Upper lobe of left lung (tissue), 4 donors: ENCODE data around the gene HARBI1.

Experiments used
- EP300 ChIP-seq, 4 donors: sonication (generic); formaldehyde crosslinking; IDR thresholded peaks; one replicate each; pipeline ENCODE4 v1.5.1; 2017; ENCODE audit warnings: antibody characterized with exemption in 4 of 4, control low read depth in 2 of 4
- POLR2A ChIP-seq, 4 donors: fragments of 450-650 bp; IDR thresholded peaks; one replicate each; pipeline ENCODE4 v1.5.1; 2016 to 2017; ENCODE audit warnings: antibody characterized with exemption in 4 of 4, mild to moderate bottlenecking in 2 of 4
- POLR2AphosphoS5 ChIP-seq, 2 donors: sonication (generic); formaldehyde crosslinking; IDR thresholded peaks; one replicate each; pipeline ENCODE4 v1.5.1; 2017; ENCODE audit warnings: antibody characterized with exemption in 2 of 2
- TF ChIP-seq, protein P1 (sequence below), 6 experiments: fragments of 450-650 bp in 4 of 6; fragments of 200-600 bp in 2 of 6; sonication (generic) in 2 of 6; IDR thresholded peaks; one replicate each; pipeline ENCODE4 v1.5.1; 2016 to 2019; ENCODE audit warnings: antibody characterized with exemption in 6 of 6

DNA sequence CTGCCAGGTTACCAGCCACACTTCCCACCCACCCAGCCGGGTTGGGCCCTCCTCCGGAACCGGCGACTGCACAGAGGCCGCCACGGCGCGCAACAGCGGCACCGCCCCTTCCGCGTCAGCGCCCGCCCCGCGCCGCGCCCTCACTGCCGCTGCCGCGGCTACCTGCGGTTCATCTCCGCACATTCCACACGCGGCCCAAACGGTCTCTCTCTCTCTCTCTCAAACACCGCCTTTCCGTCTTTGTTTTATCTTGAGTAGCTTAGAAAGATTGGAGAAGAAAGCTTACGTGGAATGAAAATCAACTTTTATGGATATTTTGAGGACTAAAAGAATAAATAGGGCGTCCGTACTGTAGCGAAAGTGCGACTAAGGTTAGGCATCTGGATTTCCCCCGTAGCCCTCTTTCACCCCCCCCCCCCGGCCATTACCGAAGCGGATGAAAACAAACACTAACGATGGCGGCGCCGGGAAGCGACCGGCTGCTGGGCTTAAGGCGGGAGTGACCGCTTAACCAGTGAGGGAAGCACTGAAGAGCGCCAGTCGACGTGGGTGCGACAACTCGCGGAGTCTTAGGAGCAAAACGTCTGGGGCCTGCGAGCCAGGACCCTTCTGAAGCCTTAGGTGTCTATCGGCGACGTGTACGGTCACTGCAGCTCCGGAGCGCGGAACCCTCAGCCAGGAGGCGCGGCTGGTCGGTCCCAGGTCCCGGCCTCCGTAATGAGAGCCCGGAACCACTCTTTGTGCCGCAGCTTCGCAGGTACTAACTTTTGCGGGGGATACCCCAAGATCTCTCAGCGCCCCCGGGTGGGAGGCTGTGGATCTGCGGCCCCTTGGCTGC lies at the start of gene HARBI1, which contains the start of gene ATG13:
- TF ChIP-seq POLR2A (IDR thresholded peaks at IDR 0.05) (peak in 2 of 4 donors; percentile 60 to 73), POLR2AphosphoS5 (IDR thresholded peaks at IDR 0.05) (peak; percentile 46 to 80), EP300 (IDR thresholded peaks at IDR 0.05) (no peak)
- TF ChIP-seq, protein P1, sequence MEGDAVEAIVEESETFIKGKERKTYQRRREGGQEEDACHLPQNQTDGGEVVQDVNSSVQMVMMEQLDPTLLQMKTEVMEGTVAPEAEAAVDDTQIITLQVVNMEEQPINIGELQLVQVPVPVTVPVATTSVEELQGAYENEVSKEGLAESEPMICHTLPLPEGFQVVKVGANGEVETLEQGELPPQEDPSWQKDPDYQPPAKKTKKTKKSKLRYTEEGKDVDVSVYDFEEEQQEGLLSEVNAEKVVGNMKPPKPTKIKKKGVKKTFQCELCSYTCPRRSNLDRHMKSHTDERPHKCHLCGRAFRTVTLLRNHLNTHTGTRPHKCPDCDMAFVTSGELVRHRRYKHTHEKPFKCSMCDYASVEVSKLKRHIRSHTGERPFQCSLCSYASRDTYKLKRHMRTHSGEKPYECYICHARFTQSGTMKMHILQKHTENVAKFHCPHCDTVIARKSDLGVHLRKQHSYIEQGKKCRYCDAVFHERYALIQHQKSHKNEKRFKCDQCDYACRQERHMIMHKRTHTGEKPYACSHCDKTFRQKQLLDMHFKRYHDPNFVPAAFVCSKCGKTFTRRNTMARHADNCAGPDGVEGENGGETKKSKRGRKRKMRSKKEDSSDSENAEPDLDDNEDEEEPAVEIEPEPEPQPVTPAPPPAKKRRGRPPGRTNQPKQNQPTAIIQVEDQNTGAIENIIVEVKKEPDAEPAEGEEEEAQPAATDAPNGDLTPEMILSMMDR (IDR thresholded peaks at IDR 0.05): peak; percentile 76 to 89 (median 82)
